Prostate gland (tissue), 2 donors: Measurements from ENCODE around the gene FBLN5. TPM values are rescaled to one million over a fixed set of nuclear protein-coding genes. Genes with fewer than 3 reads are reported as not detected.
A peak's percentile ranks its signal among the peaks of the same experiment; 100 is the strongest.

Experiments
- DNase-seq: peaks from one replicate; pipeline ENCODE4 v3.0.0-alpha.2; 2019; ENCODE audit warnings: low spot score
- H3K27ac ChIP-seq, 2 donors: fragments of 200-600 bp; sonication (generic); 2 replicates each; pipeline ENCODE4 v1.5.1; 2017 to 2019
- H3K27me3 ChIP-seq: fragments of 200-600 bp; sonication (generic); replicated peaks from 2 replicates; pipeline ENCODE4 v1.5.1; 2019; ENCODE audit not compliant: insufficient read depth
- H3K36me3 ChIP-seq, 2 donors: fragments of 200-600 bp; sonication (generic); 1 replicate in 1 of 2; 2 replicates in 1 of 2; pipeline versions ENCODE4 v1.5.1 to v1.8.1; 2017 to 2019
- H3K4me1 ChIP-seq: fragments of 200-600 bp; sonication (generic); replicated peaks from 2 replicates; pipeline ENCODE4 v1.5.1; 2019
- H3K4me3 ChIP-seq, 2 donors: fragments of 200-600 bp; sonication (generic); 2 replicates each; pipeline ENCODE4 v1.5.1; 2017 to 2019
- H3K9me3 ChIP-seq: fragments of 200-600 bp; sonication (generic); 2 replicates; pipeline ENCODE4 v1.5.1; 2017
- CTCF ChIP-seq, 4 experiments: fragments of 200-600 bp in 2 of 4; fragments of 450-650 bp in 2 of 4; sonication (generic) in 2 of 4; IDR thresholded peaks; 1 replicate in 3 of 4; 2 replicates in 1 of 4; pipeline ENCODE4 v1.5.1; 2016 to 2019; ENCODE audit warnings: antibody characterized with exemption in 4 of 4, mild to moderate bottlenecking in 2 of 4, moderate library complexity in 2 of 4
- POLR2A ChIP-seq: fragments of 450-650 bp; IDR thresholded peaks from one replicate; pipeline ENCODE4 v1.6.1; 2016; ENCODE audit warnings: antibody characterized with exemption, mild to moderate bottlenecking
- POLR2AphosphoS5 ChIP-seq: sonication (generic); formaldehyde crosslinking; IDR thresholded peaks from one replicate; pipeline ENCODE4 v1.6.1; 2017; ENCODE audit warnings: antibody characterized with exemption
- WGBS: methylation state at CpG from one replicate; pipeline ENCODE4 v1.1.5; 2018; 5-methylcytosine and 5-hydroxymethylcytosine counted together
- intact Hi-C: fragments of 100-400 bp; cut with DNase I; formaldehyde crosslinking; loops from one replicate; pipeline ENCODE4 v1.14.2; 2022
- total RNA-seq, 2 donors: library from RNA; depleted of rRNA; stranded (reverse); fragments of >200 nt; gene quantifications; one replicate each; pipeline ENCODE4 v1.1.0, GENCODE V29; 2016

The FBLN5 gene
- total RNA-seq, 2 donors from 2014 or later, result 12.5 to 125 TPM

- Histone ChIP-seq H3K27ac (peak overlapping the region; percentile 88 to 93), H3K4me3 (peak overlapping the region; percentile 55 to 87), H3K4me1 (peaks cover 2% of the 10 kb centered on the region), H3K36me3 (no peaks in the 10 kb centered on the region), H3K9me3 (no peaks in the 10 kb centered on the region), H3K27me3 (no peaks in the 10 kb centered on the region)
- TF ChIP-seq CTCF (IDR thresholded peaks at IDR 0.05) (no peak), POLR2AphosphoS5 (no peak), POLR2A (no peak)
- DNase-seq, result no peak
- WGBS, result 29% methylated on average over 12 of the region's 12 CpGs
- intact Hi-C loops, result no loop called here
Observed at GRCh38 chr14:91837076-91837475, 110.4 kb downstream of the FBLN5 start.

GRCh38 chr14:91835920-91836843 lies 111.3 kb downstream of the FBLN5 start:
- Histone ChIP-seq H3K36me3 (no peaks in the 10 kb centered on the region), H3K27me3 (no peaks in the 10 kb centered on the region), H3K4me3 (peak overlapping the region; percentile 55 to 87), H3K27ac (peak overlapping the region; percentile 88 to 93), H3K4me1 (peaks cover 2% of the 10 kb centered on the region), H3K9me3 (no peaks in the 10 kb centered on the region)
- intact Hi-C loops, result no loop called here
- peak; percentile 95 for DNase-seq
- WGBS, result 1% methylated on average over 82 of the region's 84 CpGs
- TF ChIP-seq POLR2AphosphoS5 (peak; percentile 79), POLR2A (peak; percentile 71), CTCF (IDR thresholded peaks at IDR 0.05) (peak in 1 of 4 experiments; percentile 9)

- intact Hi-C loops, result no loop called here
- DNase-seq, result peak; percentile 17
- 6% methylated on average over 19 of the region's 19 CpGs for WGBS
- H3K27ac ChIP-seq, result peak overlapping the region; percentile 88 to 93
- TF ChIP-seq POLR2AphosphoS5 (no peak), CTCF (IDR thresholded peaks at IDR 0.05) (no peak), POLR2A (no peak)
- no peaks in the 10 kb centered on the region for H3K9me3 ChIP-seq
- no peaks in the 10 kb centered on the region for H3K36me3 ChIP-seq
- H3K27me3 ChIP-seq, result no peaks in the 10 kb centered on the region
- H3K4me1 ChIP-seq, result peaks cover 2% of the 10 kb centered on the region
- peak overlapping the region; percentile 55 to 87 for H3K4me3 ChIP-seq
Observed at GRCh38 chr14:91835197-91835919, 112.1 kb downstream of the FBLN5 start.

GRCh38 chr14:91834571-91834970 lies 112.9 kb downstream of the FBLN5 start:
- intact Hi-C loops, result no loop called here
- no peak overlapping the region for H3K27ac ChIP-seq
- H3K36me3 ChIP-seq, result no peaks in the 10 kb centered on the region
- peaks cover 2% of the 10 kb centered on the region for H3K4me1 ChIP-seq
- H3K4me3 ChIP-seq, result peak overlapping the region; percentile 55 to 87
- no peak for DNase-seq
- TF ChIP-seq CTCF (IDR thresholded peaks at IDR 0.05) (no peak), POLR2A (no peak), POLR2AphosphoS5 (no peak)
- 87% methylated on average over 2 of the region's 2 CpGs for WGBS
- H3K27me3 ChIP-seq, result no peaks in the 10 kb centered on the region
- H3K9me3 ChIP-seq, result no peaks in the 10 kb centered on the region
